Upper lobe of left lung (tissue), 6 donors: Measurements from ENCODE around the gene WWC1. TPM values are rescaled to one million over a fixed set of nuclear protein-coding genes. Genes with fewer than 3 reads are reported as not detected.
"Not testable (repeated sequence)": the region's sequence is repeated elsewhere in the genome, so short reads cannot be mapped to it uniquely, and the experiment has no call there.

Source experiments
- ATAC-seq, 2 donors: fragments of 200-7000 bp; cut with Tn5 transposase; one replicate each; pipeline ENCODE4 v1.9.1; 2022; ENCODE audit warnings: mild to moderate bottlenecking in 2 of 2, moderate library complexity in 2 of 2; ENCODE audit not compliant: low FRiP score in 2 of 2
- DNase-seq, 2 donors: peaks; one replicate each; pipeline ENCODE4 v3.0.0-alpha.2; 2019 to 2020
- H3K27ac ChIP-seq, 4 donors: fragments of 200-600 bp; sonication (generic); one replicate each; pipeline ENCODE4 v1.5.1; 2016 to 2019
- H3K27me3 ChIP-seq, 4 donors: fragments of 200-600 bp; sonication (generic); one replicate each; pipeline ENCODE4 v1.5.1; 2017 to 2019
- H3K36me3 ChIP-seq, 4 donors: fragments of 200-600 bp; sonication (generic); one replicate each; pipeline ENCODE4 v1.5.1; 2016 to 2019
- H3K4me1 ChIP-seq, 4 donors: fragments of 200-600 bp; sonication (generic); one replicate each; pipeline ENCODE4 v1.5.1; 2018 to 2019
- H3K4me3 ChIP-seq, 4 donors: fragments of 200-600 bp; sonication (generic); one replicate each; pipeline ENCODE4 v1.5.1; 2017 to 2019; ENCODE audit warnings: mild to moderate bottlenecking in 2 of 4, moderate library complexity in 1 of 4
- H3K9me3 ChIP-seq, 4 donors: fragments of 200-600 bp; sonication (generic); one replicate each; pipeline ENCODE4 v1.5.1; 2018 to 2019
- EP300 ChIP-seq, 4 donors: sonication (generic); formaldehyde crosslinking; IDR thresholded peaks; one replicate each; pipeline ENCODE4 v1.5.1; 2017; ENCODE audit warnings: antibody characterized with exemption in 4 of 4, control low read depth in 2 of 4
- POLR2A ChIP-seq, 4 donors: fragments of 450-650 bp; IDR thresholded peaks; one replicate each; pipeline ENCODE4 v1.5.1; 2016 to 2017; ENCODE audit warnings: antibody characterized with exemption in 4 of 4, mild to moderate bottlenecking in 2 of 4
- POLR2AphosphoS5 ChIP-seq, 2 donors: sonication (generic); formaldehyde crosslinking; IDR thresholded peaks; one replicate each; pipeline ENCODE4 v1.5.1; 2017; ENCODE audit warnings: antibody characterized with exemption in 2 of 2
- WGBS, 2 donors: methylation state at CpG; one replicate each; pipeline ENCODE4 v1.1.5; 2017 to 2018; 5-methylcytosine and 5-hydroxymethylcytosine counted together
- total RNA-seq, 6 donors: library from RNA; depleted of rRNA in 4 of 6; stranded (reverse); fragments of >200 nt in 4 of 6; gene quantifications; one replicate each; pipeline versions ENCODE4 v1.1.0 to v1.2.1, GENCODE V29; 2016 to 2021
- TF ChIP-seq, protein P1 (sequence below), 6 experiments: fragments of 450-650 bp in 4 of 6; fragments of 200-600 bp in 2 of 6; sonication (generic) in 2 of 6; IDR thresholded peaks; one replicate each; pipeline ENCODE4 v1.5.1; 2016 to 2019; ENCODE audit warnings: antibody characterized with exemption in 6 of 6
- donor health status: DM: no; HTN: no; CAD: no; lungs with moderate emphysema.
- donor health status: DM: no; HTN: yes; CAD: no; lungs with severe emphysema.

Gene WWC1
- total RNA-seq, 6 donors from 2014 or later: 64.9 to 99.1 (median 86.4) TPM

DNA sequence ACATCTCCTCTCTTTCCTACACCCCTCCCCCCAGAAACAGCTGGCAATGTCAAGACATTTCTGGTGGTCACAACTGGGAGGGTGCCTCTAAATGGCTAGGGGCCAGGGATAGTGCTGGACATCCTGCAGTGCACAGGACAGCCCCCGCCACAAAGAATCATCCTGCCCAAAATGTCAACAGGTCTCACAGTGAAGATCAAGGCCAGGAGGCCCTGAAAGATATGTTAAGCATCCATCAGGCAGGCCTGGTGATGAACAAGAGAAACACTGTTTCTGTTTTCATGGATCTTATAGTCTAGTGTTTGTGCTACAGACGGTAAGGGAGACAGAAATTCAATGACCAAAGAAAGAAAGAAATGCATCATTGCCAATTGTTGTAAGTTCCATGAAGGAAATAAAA, 45.9 kb downstream of the WWC1 start:
- DNase-seq (no peak), ATAC-seq (no peak)
- Histone ChIP-seq H3K4me3 (no peak overlapping the region), H3K27me3 (no peaks in the 10 kb centered on the region), H3K36me3 (no peaks in the 10 kb centered on the region), H3K9me3 (no peaks in the 10 kb centered on the region), H3K4me1 (peaks cover 0 to 9% (median 0%) of the 10 kb centered on the region in 4 donors), H3K27ac (no peak overlapping the region)
- TF ChIP-seq EP300 (IDR thresholded peaks at IDR 0.05): no peak
- TF ChIP-seq, protein P1, sequence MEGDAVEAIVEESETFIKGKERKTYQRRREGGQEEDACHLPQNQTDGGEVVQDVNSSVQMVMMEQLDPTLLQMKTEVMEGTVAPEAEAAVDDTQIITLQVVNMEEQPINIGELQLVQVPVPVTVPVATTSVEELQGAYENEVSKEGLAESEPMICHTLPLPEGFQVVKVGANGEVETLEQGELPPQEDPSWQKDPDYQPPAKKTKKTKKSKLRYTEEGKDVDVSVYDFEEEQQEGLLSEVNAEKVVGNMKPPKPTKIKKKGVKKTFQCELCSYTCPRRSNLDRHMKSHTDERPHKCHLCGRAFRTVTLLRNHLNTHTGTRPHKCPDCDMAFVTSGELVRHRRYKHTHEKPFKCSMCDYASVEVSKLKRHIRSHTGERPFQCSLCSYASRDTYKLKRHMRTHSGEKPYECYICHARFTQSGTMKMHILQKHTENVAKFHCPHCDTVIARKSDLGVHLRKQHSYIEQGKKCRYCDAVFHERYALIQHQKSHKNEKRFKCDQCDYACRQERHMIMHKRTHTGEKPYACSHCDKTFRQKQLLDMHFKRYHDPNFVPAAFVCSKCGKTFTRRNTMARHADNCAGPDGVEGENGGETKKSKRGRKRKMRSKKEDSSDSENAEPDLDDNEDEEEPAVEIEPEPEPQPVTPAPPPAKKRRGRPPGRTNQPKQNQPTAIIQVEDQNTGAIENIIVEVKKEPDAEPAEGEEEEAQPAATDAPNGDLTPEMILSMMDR (IDR thresholded peaks at IDR 0.05): no peak
- TF ChIP-seq POLR2A (IDR thresholded peaks at IDR 0.05): no peak
- TF ChIP-seq POLR2AphosphoS5 (IDR thresholded peaks at IDR 0.05): no peak
- 75 to 88% methylated on average over 2 of the region's 2 CpGs for WGBS, 2 donors

DNA sequence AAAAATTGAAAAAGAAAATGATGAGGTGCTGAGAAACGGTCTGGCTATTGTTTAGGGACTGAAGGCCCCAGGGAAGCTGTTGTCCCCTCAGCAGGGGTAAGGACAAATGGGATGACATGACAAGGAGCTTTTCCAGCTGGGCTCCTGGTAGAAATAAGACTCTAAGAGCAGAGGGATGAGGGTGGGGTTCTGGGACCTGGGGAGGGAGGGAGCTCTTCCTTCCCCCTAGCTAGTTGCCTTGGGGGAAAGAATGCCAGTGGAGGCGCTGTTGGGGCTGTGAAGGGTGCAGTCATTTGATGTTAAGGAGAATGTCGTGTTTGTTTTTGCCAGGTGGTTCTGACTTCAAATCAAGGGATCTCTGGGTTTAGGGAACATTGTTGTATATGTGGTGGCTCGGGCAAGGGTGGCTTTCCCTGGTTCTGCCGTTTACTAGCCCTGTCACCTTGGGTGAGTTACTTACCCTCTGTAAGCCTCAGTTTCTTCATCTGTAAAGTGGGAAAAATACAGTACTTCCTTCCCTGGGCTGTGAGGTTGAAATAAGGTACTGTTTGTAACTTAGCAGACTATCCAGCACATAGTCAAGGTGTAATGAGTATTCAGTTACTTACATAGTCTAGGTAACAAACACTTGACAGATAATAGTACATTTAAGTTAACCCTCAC, 47.8 kb downstream of the WWC1 start:
- no peaks in the 10 kb centered on the region for H3K27me3 ChIP-seq
- ATAC-seq (no peak), DNase-seq (no peak)
- no peak overlapping the region for H3K4me3 ChIP-seq
- no peak for TF ChIP-seq POLR2A (IDR thresholded peaks at IDR 0.05)
- TF ChIP-seq, protein P1 (IDR thresholded peaks at IDR 0.05): no peak
- no peak for TF ChIP-seq EP300 (IDR thresholded peaks at IDR 0.05)
- TF ChIP-seq POLR2AphosphoS5 (IDR thresholded peaks at IDR 0.05): no peak
- peaks cover 0 to 8% (median 0%) of the 10 kb centered on the region in 4 donors for H3K4me1 ChIP-seq
- no peak overlapping the region for H3K27ac ChIP-seq
- WGBS, 2 donors: 34 to 51% methylated on average over 5 of the region's 5 CpGs
- H3K36me3 ChIP-seq: no peaks in the 10 kb centered on the region
- H3K9me3 ChIP-seq: no peaks in the 10 kb centered on the region

DNA sequence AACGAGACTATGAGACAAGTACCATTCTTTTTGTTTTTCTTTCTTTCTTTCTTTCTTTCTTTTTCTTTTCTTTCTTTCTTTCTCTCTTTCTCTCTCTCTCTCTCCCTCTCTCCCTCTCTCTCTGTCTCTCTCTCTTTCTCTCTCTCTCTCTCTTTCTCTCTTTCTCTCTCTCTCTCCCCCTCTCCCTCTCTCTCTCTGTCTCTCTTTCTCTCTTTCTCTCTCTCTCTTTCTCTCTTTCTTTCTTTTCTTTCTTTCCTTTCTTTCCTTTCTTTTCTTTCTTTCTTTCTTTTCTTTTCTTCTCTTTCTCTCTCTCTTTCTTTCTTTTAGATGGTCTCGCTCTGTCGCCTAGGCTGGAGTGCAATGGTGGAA, 48.3 kb downstream of the WWC1 start:
- not testable (repeated sequence) for H3K27ac ChIP-seq, ATAC-seq, H3K4me1 ChIP-seq, H3K27me3 ChIP-seq, H3K36me3 ChIP-seq, H3K9me3 ChIP-seq, H3K4me3 ChIP-seq, DNase-seq
- 81 to 86% methylated on average over 3 of the region's 3 CpGs for WGBS, 2 donors

DNA sequence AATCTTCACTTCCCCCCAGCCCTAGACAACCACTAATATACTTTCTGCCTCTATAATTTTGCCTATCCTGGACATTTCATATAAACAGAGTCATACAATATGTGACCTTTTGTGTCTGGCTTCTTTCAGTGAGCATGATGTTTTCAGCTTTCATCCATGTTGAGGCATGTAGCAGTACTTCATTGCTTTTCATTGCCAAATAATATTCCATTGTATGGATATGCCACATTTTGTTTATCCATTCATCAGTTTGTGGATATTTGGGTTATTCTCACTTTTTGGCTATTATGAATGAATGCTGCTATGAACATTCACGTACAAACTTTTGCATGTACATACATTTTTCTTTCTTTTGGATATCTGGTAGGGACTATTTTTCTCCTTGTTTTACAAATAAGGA, 49.0 kb downstream of the WWC1 start:
- Histone ChIP-seq H3K9me3 (no peaks in the 10 kb centered on the region), H3K4me3 (no peak overlapping the region), H3K27ac (no peak overlapping the region), H3K4me1 (no peaks in the 10 kb centered on the region), H3K36me3 (no peaks in the 10 kb centered on the region), H3K27me3 (no peaks in the 10 kb centered on the region)
- ATAC-seq (no peak), DNase-seq (no peak)
- WGBS, 2 donors: 93 to 100% methylated on average over 1 of the region's 1 CpG
- no peak for TF ChIP-seq EP300 (IDR thresholded peaks at IDR 0.05)
- no peak for TF ChIP-seq POLR2AphosphoS5 (IDR thresholded peaks at IDR 0.05)
- TF ChIP-seq, protein P1 (IDR thresholded peaks at IDR 0.05): no peak
- no peak for TF ChIP-seq POLR2A (IDR thresholded peaks at IDR 0.05)

DNA sequence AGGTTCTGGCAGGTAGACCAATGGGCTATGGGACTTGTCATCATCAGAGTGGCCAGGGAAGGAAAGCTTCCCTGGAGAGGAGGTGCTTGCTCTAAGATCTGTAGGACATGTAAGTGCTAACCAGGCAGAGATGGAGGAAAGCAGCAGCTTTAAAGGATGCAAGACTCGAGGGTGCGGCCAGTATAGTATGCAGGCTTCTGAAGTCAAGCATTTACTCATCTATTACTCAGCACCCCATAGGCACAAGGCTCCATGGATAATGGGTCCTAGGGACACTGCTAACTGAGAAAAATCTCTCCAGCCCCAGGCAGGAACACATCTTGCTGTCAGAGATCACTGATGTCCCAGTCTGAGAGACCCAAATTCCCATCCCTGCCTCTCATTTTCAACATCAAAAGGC, 49.7 kb downstream of the WWC1 start:
- 81 to 95% methylated on average over 2 of the region's 2 CpGs for WGBS, 2 donors
- ATAC-seq (no peak), DNase-seq (no peak)
- H3K4me1 ChIP-seq: peaks cover 0 to 5% (median 0%) of the 10 kb centered on the region in 4 donors
- H3K36me3 ChIP-seq: no peaks in the 10 kb centered on the region
- no peaks in the 10 kb centered on the region for H3K9me3 ChIP-seq
- no peak overlapping the region for H3K4me3 ChIP-seq
- H3K27ac ChIP-seq: no peak overlapping the region
- no peaks in the 10 kb centered on the region for H3K27me3 ChIP-seq
- TF ChIP-seq POLR2AphosphoS5 (IDR thresholded peaks at IDR 0.05): no peak
- TF ChIP-seq, protein P1 (IDR thresholded peaks at IDR 0.05): no peak
- TF ChIP-seq POLR2A (IDR thresholded peaks at IDR 0.05): no peak
- TF ChIP-seq EP300 (IDR thresholded peaks at IDR 0.05): no peak
